ENCODE results near the gene USHBP1.
A peak's percentile ranks its signal among the peaks of the same experiment; 100 is the strongest.

The USHBP1 gene

GRCh38 chr19:17211547-17212446 is 52.7 kb downstream of the USHBP1 start:
- Histone ChIP-seq H3K9me3 (no peaks in the 10 kb centered on the region), H3K4me3 (ENCODE audit: low read depth, low read length) (no peak overlapping the region), H3K4me1 (peaks cover 6% of the 10 kb centered on the region; the same call in 1 of the 2 replicates), H3K27me3 (no peaks in the 10 kb centered on the region), H3K36me3 (no peaks in the 10 kb centered on the region)
- TF ChIP-seq CTCF (IDR thresholded peaks at IDR 0.05; ENCODE audit: low read depth, low read length) = no peak
- DNase-seq = no peak

- H3K4me1 ChIP-seq = peaks cover 6% of the 10 kb centered on the region; the same call in 1 of the 2 replicates
- no peaks in the 10 kb centered on the region for H3K27me3 ChIP-seq
- TF ChIP-seq CTCF (IDR thresholded peaks at IDR 0.05; ENCODE audit: low read depth, low read length) = no peak
- no peak for DNase-seq
- no peaks in the 10 kb centered on the region for H3K9me3 ChIP-seq
- H3K4me3 ChIP-seq (ENCODE audit: low read depth, low read length) = no peak overlapping the region
- no peaks in the 10 kb centered on the region; the same call in 1 of the 2 replicates for H3K36me3 ChIP-seq
These were observed 54.2 kb downstream of the USHBP1 start for GRCh38 chr19:17210296-17210695.

DNA sequence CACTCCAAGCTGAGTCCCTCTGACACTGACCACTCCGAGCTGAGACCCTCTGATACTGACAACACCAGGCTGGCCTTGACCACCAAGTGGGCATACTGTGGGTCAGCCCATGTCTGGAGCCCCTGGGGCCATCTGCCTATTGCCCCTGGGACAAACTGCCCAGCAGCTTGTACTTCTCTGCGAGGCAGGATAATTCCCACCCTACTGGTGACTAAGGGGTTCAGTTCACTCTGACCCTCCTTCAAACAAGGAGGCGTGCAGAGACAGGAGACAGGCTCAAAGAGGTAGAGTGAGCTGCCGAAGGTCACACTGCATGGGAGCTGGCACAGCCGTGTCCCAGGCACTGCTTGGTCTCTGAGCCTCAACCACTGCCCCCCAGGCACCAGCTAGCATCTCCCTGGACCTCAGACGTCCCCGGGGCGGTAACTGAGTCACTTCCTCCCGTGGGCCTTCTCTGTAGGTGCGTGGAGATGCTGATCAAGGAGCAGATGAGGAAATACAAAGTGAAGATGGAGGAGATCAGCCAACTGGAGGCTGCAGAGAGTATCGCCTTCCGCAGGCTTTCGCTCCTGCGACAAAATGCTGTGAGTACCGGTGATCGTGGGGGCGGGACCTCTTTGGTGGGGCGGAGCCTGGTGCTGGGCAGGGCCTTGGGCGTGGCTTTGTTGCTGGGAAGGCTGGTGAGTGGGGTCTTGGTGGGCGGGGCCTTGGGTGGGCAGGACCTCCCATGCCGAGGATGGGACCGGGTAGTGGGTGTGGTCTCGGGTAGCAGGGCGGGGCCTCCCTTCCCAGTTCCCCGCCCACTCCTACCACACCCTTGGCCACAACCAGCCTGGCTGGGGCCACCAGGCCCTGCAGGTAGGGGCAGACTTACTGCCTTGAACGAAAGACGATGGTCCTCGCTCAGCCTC is 55.2 kb downstream of the USHBP1 start:
- H3K4me3 ChIP-seq (ENCODE audit: low read depth, low read length) = peak overlapping the region; percentile 16; the same call in 1 of the 2 replicates
- no peaks in the 10 kb centered on the region; the same call in 1 of the 2 replicates for H3K36me3 ChIP-seq
- no peaks in the 10 kb centered on the region for H3K9me3 ChIP-seq
- no peaks in the 10 kb centered on the region for H3K27me3 ChIP-seq
- peak; percentile 96 for DNase-seq
- TF ChIP-seq CTCF (IDR thresholded peaks at IDR 0.05; ENCODE audit: low read depth, low read length) = no peak
- H3K4me1 ChIP-seq = peaks cover 2% of the 10 kb centered on the region; the same call in 1 of the 2 replicates

DNA sequence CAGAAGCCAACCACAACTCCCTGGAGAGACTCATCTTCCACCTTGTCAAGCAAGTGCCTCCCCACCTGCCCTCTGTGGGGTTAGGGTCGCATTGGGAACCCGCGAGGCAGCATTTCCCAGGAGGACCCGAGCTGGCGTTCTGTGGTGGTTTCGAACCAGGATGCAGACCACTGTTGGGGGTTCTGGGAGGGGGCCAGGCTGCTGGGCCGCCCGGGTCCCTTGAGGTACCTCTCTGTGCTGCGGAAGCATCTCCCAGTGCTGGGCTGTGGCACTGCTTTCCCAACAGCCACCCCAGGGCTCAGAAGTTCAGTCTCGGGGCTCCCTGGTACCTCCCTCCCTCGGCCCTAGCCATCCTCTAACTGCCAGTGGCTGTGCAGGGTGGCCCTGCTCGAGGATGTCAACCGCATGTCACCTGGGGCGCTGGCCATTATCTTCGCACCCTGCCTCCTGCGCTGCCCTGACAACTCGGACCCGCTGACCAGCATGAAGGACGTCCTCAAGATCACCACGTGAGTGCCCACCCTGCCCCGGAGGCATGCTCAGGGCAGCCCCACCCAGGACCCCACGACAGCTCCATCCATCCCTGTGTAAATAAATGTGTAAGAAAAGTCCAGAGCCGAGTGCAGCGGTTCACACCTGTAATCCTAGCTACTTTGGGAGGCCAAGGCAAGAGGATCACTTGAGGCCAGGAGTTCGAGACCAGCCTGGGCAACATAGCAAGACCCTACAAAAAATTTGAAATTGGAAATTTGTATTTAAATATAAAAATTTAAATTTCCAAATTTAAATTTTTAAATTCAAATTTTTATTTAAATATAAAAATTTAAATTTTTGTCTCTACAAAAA is 57.6 kb downstream of the USHBP1 start:
- no peak for DNase-seq
- no peaks in the 10 kb centered on the region for H3K27me3 ChIP-seq
- no peak for TF ChIP-seq CTCF (IDR thresholded peaks at IDR 0.05; ENCODE audit: low read depth, low read length)
- no peaks in the 10 kb centered on the region for H3K9me3 ChIP-seq
- H3K36me3 ChIP-seq = peaks cover 5% of the 10 kb centered on the region
- H3K4me1 ChIP-seq = no peaks in the 10 kb centered on the region
- no peak overlapping the region for H3K4me3 ChIP-seq (ENCODE audit: low read depth, low read length)

DNA sequence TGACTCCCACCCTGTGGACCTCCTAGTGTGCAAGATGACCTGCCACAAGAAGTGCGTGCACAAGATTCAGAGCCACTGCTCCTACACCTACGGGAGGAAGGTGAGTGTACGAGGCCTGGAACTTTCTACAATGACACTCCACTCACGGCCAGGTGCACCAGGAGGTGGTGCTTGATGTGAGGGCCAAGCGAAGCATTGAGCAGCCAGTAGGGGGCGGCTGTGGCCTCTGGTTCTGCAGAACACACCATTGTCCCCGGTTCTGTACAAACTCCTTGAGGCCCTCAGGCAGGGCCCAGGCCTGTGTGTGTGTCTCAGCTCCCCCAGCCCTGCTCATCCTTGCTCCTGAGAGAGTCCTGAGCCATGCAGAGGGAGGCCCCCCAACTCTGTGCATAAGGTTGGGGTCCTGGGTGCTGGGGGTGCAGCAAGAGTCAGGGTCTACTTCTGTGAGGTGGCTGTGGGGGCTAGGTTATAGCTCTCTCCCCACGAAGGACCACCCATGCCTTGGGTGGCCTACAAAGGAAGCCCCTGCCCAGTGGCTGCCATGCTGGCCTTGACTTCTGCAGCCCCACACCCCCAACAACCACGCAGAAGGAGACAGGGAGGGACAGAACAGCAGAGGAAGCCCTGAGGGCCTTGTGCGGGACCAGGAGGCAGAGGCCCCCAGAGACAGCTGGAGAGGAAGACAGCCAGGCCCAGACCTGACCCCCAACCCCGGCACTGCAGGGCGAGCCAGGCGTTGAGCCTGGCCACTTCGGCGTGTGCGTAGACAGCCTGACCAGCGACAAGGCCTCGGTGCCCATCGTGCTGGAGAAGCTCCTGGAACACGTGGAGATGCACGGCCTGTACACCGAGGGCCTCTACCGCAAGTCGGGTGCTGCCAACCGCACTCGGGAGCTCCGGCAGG is 59.1 kb downstream of the USHBP1 start:
- TF ChIP-seq CTCF (IDR thresholded peaks at IDR 0.05; ENCODE audit: low read depth, low read length) = peak; percentile 71
- H3K4me1 ChIP-seq = no peaks in the 10 kb centered on the region
- H3K9me3 ChIP-seq = no peaks in the 10 kb centered on the region
- DNase-seq = peak; percentile 68
- no peak overlapping the region for H3K4me3 ChIP-seq (ENCODE audit: low read depth, low read length)
- H3K27me3 ChIP-seq = no peaks in the 10 kb centered on the region
- peaks cover 9% of the 10 kb centered on the region for H3K36me3 ChIP-seq

Measured in BE2C (cell line).